Measurements from ENCODE around the gene CEP57L1. TPM values are rescaled to one million over a fixed set of nuclear protein-coding genes. Genes with fewer than 3 reads are reported as not detected.

The CEP57L1 gene
- total RNA-seq, 4 donors from 2014 or later = 8.6 to 25.6 (median 23.5) TPM

DNA sequence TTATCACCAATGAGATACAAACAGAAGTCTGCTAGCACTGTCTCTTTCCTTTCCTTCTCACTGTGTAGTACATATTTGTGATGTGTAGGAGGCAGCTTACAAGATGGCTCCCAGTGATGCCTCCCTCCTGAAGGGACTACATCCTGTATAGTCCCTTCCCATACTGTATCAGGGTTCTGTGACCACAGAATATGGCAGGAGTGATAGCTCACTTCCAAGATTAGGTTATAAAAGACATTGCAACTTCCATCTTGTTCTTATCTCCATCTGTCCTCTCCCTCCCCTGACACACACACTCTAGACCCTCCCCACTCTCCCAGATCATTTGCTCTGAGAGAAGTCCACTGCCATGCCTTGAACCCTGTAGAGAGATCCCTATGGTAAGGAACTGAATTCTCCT, 38.6 kb upstream of the CEP57L1 start:
- Histone ChIP-seq H3K27me3 (no peaks in the 10 kb centered on the region), H3K4me1 (peaks cover 0 to 14% (median 1%) of the 10 kb centered on the region in 4 donors), H3K9me3 (no peaks in the 10 kb centered on the region), H3K27ac (no peak overlapping the region), H3K36me3 (no peaks in the 10 kb centered on the region), H3K4me3 (no peak overlapping the region)
- TF ChIP-seq, protein P1, sequence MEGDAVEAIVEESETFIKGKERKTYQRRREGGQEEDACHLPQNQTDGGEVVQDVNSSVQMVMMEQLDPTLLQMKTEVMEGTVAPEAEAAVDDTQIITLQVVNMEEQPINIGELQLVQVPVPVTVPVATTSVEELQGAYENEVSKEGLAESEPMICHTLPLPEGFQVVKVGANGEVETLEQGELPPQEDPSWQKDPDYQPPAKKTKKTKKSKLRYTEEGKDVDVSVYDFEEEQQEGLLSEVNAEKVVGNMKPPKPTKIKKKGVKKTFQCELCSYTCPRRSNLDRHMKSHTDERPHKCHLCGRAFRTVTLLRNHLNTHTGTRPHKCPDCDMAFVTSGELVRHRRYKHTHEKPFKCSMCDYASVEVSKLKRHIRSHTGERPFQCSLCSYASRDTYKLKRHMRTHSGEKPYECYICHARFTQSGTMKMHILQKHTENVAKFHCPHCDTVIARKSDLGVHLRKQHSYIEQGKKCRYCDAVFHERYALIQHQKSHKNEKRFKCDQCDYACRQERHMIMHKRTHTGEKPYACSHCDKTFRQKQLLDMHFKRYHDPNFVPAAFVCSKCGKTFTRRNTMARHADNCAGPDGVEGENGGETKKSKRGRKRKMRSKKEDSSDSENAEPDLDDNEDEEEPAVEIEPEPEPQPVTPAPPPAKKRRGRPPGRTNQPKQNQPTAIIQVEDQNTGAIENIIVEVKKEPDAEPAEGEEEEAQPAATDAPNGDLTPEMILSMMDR (IDR thresholded peaks at IDR 0.05) = no peak
- DNase-seq = no peak

DNA sequence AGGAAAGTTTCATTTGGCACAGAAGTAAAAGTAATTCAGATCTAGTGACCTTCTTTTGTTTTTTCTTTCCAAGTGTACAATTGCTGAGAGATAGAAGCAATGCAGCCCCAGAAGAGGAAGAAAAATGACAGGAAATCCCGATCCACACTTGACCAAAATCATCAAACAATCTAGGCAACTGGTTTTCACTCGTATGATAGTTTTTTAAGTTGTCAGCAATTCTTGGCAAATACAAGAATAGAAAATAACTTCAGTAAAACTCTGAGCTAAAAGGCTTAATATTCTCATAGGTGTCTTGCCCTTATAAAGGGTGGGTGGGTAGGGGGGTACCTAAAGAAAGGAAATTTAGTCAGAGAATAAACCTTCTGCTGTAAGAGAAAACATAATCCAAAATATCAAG, 36.7 kb upstream of the CEP57L1 start:
- H3K4me3 ChIP-seq = no peak overlapping the region
- no peak for DNase-seq
- H3K27me3 ChIP-seq = no peaks in the 10 kb centered on the region
- no peaks in the 10 kb centered on the region for H3K9me3 ChIP-seq
- TF ChIP-seq, protein P1 (IDR thresholded peaks at IDR 0.05) = no peak
- TF ChIP-seq POLR2A (IDR thresholded peaks at IDR 0.05) = no peak
- H3K4me1 ChIP-seq = peaks cover 0 to 14% (median 1%) of the 10 kb centered on the region in 4 donors
- no peaks in the 10 kb centered on the region for H3K36me3 ChIP-seq
- H3K27ac ChIP-seq = no peak overlapping the region

DNA sequence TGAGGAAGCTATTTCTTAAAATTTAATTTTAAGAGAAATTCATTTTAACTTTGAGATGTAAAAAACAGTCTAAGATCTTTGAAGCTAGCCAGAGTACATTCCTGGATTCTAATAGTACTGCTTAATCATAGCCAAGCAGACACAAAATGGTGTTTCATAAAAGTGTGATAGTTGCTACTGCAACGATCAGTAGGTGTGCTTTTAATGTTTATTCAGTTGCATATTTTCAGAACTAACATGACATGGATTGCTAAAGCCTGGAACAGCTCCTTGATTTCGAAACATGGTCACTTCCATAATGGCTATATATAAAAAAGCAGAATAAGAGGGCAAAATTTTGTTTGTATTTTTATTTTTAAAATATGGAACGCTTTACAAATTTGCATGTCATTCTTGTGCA, 36.2 kb upstream of the CEP57L1 start:
- no peaks in the 10 kb centered on the region for H3K36me3 ChIP-seq
- no peak for DNase-seq
- no peaks in the 10 kb centered on the region for H3K27me3 ChIP-seq
- H3K4me3 ChIP-seq = no peak overlapping the region
- H3K27ac ChIP-seq = peak overlapping the region in 2 of 4 donors; percentile 19 to 48
- TF ChIP-seq, protein P1 (IDR thresholded peaks at IDR 0.05) = no peak
- TF ChIP-seq POLR2A (IDR thresholded peaks at IDR 0.05) = no peak
- peaks cover 0 to 14% (median 1%) of the 10 kb centered on the region in 4 donors for H3K4me1 ChIP-seq
- H3K9me3 ChIP-seq = no peaks in the 10 kb centered on the region

DNA sequence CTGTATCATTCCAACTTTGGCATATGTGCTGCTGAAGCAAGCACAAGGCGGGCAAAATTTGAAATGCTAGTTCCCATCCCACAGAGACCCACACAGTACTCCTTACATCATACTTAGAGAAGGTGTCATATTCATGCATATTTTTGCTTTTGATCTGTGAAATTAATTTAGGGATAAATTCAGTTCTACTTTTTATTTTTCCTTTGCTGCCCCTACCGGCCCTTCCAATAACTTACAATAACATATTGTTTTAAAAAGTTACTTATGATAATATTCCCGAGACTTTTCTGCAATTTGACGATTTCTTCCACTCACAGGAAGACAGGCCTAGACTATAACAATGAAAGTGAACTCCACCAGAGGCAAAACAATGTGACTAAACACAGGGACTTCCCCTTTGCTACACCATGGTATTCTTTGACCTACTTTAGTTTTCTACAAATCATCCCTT, 35.7 kb upstream of the CEP57L1 start:
- TF ChIP-seq, protein P1 (IDR thresholded peaks at IDR 0.05) = peak in 1 of 6 experiments; percentile 19
- TF ChIP-seq POLR2A (IDR thresholded peaks at IDR 0.05) = no peak

DNA sequence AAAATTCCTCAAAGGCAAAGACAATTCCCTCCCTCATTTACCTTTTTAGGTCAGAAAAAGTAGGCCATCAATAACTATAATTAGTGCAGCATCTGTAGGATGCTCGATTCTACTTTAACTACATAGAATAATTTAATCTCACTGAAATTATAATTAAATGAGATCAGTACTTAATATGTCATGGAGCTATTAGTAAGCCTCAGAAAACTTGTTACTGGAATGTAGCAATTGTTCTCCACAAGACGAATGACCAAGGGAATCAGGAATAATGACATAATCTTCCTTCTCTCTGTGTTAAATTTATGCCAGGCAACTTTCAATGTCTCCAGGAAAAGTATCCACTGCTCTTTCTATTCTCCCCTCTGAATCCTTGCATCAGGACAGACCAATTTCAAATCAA, 34.7 kb upstream of the CEP57L1 start:
- Histone ChIP-seq H3K27me3 (no peaks in the 10 kb centered on the region), H3K4me3 (no peak overlapping the region), H3K36me3 (no peaks in the 10 kb centered on the region), H3K4me1 (peaks cover 0 to 14% (median 1%) of the 10 kb centered on the region in 4 donors), H3K9me3 (no peaks in the 10 kb centered on the region), H3K27ac (no peak overlapping the region)
- TF ChIP-seq, protein P1 (IDR thresholded peaks at IDR 0.05) = no peak
- TF ChIP-seq POLR2A (IDR thresholded peaks at IDR 0.05) = no peak
- no peak for DNase-seq

More for the DNA sequence above, 35.7 kb upstream of the CEP57L1 start:
- no peaks in the 10 kb centered on the region for H3K27me3 ChIP-seq
- H3K4me3 ChIP-seq = no peak overlapping the region
- H3K27ac ChIP-seq = peak overlapping the region in 2 of 4 donors; percentile 19 to 48
- peaks cover 0 to 14% (median 1%) of the 10 kb centered on the region in 4 donors for H3K4me1 ChIP-seq
- no peaks in the 10 kb centered on the region for H3K9me3 ChIP-seq
- DNase-seq = no peak
- no peaks in the 10 kb centered on the region for H3K36me3 ChIP-seq

DNA sequence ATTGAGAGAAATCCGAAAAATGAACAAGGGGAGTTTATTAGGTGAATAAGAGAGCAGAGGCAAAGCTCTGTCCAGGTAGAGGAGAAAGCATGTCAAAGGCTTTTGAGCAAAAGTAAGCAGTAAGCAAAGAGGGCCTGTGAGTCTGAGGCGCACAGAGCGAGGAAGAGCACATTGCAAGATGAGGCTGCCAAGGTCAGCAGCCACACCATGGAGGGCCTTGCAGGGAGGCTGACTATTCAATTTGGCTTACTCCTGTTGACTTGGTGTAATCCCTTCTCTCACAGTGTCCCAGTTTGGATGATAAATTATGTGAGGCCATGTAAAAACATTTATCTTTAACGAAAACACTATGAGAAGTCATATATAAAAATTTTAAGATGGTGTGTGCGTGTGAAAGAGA, 33.1 kb upstream of the CEP57L1 start:
- Histone ChIP-seq H3K27me3 (no peaks in the 10 kb centered on the region), H3K27ac (peak overlapping the region in 1 of 4 donors; percentile 17), H3K4me3 (no peak overlapping the region), H3K36me3 (no peaks in the 10 kb centered on the region), H3K9me3 (no peaks in the 10 kb centered on the region), H3K4me1 (peaks cover 0 to 23% (median 1%) of the 10 kb centered on the region in 4 donors)
- DNase-seq = no peak
- TF ChIP-seq, protein P1 (IDR thresholded peaks at IDR 0.05) = no peak

Data from Peyer's patch (tissue), 4 donors.